GM19193 (cell line): Measurements from ENCODE around the gene ODAD2.

Experiments used
- POLR2A ChIP-seq: IDR thresholded peaks from 4 replicates; pipeline ENCODE4 v1.6.1; 2011; ENCODE audit not compliant: insufficient read depth, insufficient read length; ENCODE audit errors: extremely low read depth

Gene ODAD2

DNA sequence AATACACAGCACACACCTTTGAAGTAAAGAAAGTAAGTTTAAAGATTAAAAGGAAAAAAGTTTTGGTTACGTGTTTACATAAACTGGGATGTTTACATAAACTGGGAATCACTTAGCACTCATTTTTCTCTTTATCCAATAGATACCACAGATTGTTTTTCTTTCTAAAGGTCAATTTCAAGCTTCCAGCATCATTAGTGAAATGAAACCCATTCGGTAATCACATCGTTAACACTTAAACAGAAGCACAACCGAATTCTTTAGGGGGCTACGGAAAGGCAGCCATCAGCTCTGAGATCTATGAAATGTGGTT is 1.1 kb downstream of the ODAD2 start:
- no peak for TF ChIP-seq POLR2A

DNA sequence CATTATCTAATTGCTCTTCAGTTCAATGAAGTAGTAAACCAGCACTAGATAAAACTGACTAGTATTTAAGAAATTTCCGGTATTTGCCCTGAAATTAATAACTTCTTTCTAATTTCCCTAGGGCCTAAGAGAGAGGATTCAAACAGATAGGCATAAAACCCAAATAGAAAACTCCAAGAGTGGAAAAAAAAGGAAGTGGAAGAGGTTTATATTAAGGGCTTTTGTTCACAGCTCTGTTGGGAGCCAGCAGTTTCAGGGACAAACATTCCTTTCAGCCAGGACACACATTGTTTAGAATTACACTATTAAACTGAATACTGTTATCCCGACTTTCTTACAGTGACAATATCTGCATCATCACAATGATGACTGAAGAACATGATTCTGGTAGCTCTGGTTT is 3.6 kb downstream of the ODAD2 start:
- no peak for TF ChIP-seq POLR2A

DNA sequence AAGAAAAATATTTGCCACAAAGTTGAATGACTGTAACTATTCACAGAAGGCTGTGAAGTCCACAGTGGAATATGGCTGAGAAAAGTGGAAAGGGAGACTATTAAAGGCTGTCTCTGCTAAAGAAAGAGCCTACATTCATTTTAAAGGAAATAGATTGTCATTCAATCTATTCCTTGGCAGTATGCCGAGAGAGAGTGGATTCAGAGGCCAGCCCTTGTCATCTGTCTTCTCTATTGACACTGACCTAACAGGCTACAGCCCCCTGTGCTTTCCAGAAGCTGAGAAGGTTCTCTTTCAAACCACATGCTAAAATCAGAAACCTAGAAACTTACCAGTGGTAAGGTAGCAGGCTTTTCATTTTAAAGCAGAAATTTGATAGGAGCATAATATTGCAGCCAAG is 12.1 kb downstream of the ODAD2 start:
- no peak for TF ChIP-seq POLR2A

DNA sequence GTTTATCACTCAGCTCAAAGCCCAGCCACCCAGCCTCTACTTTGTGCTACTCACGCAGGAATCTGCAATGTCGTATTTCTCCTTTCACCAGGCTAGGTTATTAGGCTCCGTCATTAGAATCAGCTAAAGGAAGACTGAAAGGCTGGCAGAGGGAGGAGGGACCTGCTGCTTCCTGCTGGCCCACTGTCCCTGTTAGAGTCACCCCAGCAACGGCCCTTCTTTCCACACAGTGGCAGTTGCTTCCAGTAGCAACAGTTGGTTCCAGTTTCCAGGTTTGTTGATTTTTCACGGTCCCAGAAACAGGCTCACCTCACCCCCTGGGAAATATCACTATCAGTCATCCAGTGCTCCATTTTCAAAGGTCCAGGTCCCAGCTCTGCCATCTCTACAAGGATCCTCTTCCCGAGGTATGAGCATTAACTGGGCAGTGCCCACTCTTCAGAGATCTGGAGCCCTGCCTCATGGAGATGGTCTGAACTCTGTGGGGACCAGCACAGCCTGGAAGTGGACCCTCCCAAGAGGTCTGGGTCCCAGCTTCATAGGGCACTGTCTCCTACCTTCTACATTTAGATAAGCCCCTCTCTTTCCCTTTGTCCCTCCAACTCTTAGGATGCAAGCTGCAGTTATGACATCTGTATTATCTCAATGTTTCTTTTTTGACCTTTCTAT is 15.9 kb downstream of the ODAD2 start:
- TF ChIP-seq POLR2A, result no peak

DNA sequence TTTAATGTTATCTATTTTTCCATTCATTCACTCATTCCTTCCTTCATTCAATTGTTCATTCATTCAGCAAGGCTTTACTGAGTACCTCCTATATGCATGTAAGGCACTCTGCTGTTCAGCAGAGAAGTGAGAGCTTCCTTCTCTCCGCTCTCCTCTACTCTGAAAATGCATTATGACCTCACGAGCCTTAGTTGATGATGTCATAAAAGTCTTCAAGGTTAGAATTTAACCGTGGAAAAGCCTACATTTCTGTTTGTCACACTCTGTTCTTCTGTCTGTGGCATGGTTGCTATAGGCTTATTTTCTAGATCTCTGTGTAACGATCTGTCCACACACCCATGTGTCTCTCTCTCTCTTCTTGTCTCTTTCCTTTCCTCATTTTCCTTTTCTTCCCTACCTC is 17.1 kb downstream of the ODAD2 start:
- no peak for TF ChIP-seq POLR2A

DNA sequence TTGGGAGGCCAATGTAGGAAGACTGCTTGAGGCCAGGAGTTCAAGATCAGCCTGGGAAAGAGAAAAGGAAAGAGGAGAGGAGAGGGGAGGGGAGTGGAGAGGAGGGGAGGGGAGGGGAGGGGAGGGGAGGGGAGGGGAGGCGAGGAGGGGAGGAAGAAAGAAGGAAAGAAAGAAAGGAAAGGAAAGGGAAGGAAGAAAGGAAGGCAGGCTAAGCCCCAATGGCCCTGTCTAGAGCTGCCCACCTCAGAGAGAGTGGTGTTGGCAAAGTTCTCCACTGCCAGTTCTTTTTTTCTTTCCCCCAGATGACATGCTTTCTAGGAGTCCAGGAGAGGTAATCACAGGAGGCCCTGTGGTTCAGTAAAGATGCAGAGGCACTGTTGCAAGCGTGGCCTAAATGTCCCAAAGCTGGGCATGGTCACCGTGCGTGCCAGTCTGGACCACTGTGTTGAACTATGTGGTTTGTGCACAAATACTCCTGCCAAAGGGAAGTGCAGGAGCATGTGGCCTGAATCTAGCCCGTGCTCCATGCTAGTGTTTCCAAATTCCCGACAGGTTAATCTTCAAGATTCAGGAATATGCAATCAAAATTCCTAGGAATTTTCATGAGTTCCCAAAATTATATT is 39.7 kb downstream of the ODAD2 start:
- no peak for TF ChIP-seq POLR2A

DNA sequence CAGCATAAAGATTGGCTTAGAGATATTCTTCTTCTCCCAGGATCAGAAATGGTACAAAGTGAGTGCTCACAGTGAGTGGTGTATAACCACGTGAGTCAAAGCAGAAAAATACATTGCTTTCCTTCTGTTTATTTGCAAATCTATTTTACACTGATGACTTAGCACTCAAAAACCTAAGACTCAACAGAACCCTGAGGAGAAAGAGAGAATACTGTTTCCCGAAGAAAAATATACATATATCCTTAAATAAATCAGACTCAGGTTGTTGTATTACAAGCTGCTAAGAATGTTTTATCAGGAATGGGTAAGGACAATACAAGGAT is 48.7 kb downstream of the ODAD2 start:
- no peak for TF ChIP-seq POLR2A

DNA sequence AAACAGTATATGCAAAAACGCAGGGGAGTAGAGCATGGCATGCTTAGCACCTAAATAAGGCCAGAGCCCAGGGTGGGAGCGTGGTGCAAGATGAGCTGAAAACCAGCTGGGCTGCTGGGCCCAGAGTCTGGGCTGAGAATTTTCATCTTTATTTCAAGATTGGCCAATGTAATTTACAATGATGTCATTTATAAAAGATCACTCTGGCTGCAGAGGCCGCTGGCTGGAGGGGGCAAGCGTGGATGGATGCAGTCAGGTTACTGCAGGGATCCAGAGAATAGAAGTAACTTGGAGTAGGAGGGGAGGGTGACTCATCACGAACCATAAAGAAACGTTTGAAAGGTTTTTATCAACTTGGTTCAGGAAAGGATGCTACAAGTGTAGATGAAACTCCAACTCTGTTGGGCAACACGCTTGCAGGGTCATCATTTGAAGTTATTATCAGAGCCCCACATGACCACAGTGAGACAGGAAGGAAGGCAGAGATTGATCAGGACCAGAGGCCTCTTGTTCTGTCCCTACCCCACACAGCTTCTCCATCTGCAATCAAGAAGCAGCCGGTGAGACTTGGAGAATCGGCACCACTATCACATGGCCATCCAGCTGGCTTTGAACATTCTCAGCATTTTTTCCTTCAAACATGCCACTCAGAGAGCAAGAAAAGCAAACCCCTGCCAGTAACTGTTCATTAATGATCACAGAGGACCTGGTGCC is 49.2 kb downstream of the ODAD2 start:
- TF ChIP-seq POLR2A, result no peak

DNA sequence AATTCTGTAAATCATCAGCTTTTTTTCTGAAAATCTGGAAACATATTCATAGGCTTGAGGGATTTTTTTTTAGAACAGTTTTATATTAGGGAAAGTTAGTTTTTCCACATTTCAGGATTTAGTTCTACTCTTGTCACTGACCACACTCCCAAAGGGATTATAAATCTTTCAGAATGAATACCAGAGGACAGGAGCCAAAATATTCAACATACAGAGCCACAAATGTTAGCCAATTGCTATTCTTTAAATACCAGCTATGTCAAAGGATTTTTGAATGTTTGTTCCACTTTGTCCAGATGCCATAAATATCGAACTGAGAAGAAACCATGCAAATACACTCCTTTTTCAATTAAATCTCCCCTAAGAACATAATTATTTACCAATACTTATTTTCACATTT is 50.7 kb downstream of the ODAD2 start:
- no peak for TF ChIP-seq POLR2A

DNA sequence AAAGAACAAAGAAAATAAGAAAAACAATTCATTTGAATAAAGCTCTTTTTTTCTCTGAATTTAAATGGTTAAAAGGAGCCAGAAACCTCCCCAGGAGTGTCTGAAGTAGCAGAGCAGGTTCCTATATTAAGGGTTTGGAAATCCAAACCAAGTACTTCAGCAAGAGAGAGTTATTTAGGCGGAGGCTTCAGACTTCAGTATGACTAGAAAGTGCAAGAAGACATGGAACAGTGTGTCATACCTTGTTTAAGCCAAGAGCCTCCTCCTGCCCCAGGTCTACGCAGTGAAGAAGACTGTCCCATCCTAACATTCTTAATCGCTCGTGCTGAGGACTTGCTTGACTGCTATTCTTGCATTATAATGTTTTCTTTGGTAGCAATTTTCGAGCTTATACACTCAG is 51.3 kb downstream of the ODAD2 start:
- TF ChIP-seq POLR2A, result no peak

DNA sequence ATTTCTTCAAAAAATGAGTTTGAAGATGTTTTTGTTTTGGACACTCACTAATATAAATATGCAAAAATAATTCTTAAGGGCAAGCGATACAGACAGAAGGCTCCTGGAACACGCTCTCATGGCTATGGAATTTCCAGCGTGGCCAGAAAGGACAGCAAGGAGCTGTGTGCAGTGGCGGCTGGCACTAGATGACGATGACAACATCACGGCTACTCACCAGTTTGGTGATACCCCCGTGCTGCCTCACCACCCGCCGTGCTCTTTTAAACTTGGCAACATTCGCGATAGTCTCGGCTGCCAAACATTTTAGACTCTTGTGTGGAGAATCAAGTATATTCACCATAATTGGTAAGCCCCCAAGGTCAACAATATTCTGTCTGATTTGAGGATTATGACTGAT is 54.9 kb downstream of the ODAD2 start:
- no peak for TF ChIP-seq POLR2A

DNA sequence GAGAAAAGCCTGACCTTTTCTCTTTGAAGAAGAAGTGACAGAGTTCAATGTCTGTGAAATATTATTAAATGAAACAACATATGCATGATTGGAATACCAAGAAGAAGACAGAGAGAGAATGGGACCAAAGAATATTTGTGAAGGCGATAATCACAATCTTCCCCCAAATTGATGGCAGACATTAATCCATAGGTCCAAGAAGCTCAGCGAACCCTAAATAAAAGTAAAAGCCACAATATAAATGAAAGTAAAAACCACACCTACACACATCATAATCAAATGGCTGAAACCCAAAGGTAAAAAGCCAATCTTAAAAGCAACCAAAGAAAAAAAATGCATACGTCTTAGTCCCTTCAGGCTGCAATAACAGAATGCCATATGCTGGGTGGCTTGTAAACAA is 84.0 kb downstream of the ODAD2 start:
- no peak for TF ChIP-seq POLR2A

DNA sequence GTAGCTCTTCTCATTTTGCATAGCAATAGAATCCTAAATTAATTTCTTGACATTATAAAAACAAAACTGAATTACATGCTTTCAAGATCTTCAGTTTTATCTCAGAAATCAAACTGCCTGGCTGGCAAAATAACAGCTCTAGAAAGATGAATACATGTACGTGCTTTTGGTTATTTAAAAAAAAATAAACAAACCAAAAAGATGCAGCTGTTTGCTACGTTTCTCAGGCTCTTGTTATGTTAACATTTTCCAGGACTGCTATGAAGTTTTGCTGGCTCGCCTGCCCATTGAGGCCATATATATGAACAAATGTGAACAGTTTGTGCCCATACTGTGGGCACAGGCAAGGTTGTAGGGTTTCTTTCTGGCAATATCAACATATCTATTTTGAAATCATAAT is 86.6 kb downstream of the ODAD2 start:
- TF ChIP-seq POLR2A, result no peak

DNA sequence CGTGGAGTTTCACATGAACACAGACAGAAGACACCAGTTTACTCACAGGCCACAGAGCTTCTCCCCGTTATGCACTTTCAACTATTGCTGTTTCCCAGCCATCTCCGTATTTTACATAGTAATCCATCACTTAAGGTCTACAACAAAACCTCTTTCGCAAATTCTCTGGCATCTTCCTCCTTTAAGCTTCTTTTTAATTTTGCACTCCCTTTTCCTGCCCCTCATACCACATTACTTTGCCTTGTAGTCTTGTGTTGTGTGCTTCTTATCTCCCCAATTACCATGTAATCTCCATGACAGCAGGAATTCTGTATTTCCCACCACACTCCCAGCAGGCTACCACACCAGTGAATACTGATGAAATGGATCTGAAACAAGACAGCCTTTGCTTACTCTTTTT is 87.3 kb downstream of the ODAD2 start:
- TF ChIP-seq POLR2A, result no peak

DNA sequence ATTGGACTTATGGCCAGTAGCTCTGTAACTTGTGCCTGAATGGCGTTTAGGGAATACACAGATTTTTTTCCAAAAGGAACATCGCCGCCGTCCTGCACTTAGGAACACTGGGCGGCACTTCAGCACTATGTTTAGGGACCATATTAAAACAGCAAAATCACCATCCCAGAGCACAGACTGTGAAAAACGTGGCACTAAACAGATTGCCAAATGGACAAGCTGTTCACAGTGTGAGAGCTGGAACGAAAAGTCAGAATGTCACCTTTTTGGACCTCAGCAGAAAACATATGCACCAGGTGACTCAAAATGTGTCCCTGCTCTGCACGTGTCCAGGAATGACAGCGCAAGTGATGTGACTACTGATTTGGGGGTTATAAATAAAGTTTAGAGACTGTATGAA is 87.9 kb downstream of the ODAD2 start:
- no peak for TF ChIP-seq POLR2A

DNA sequence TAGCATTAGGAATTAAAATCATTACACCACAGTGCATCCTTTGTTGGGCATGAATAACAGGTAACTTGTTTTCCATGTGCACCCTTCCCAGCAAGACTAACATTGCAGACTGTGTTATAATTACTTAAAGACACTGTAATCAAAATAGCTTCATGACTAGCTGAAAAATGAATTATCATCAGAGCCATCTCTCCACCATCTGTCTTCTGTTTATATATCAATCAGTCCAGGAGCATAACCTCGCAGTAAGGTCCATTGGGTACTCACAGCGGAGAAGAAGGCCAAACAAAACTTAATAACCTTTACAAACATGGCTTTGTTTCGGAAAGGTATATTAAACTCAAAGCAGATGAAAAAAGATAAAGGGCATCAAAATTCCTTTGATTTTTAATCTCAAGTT is 90.6 kb downstream of the ODAD2 start:
- no peak for TF ChIP-seq POLR2A
